IMR-90 (cell line): Measurements from ENCODE around the gene AP3M1.

Experiments used
- CTCF ChIP-seq: conservative IDR thresholded peaks from 2 replicates; pipeline ENCODE4 v1.5.1; 2012; ENCODE audit warnings: mild to moderate bottlenecking, low read depth, low read length, improper control_type of control experiment
- POLR2A ChIP-seq: IDR thresholded peaks from 2 replicates; pipeline ENCODE4 v1.6.1; 2012; ENCODE audit warnings: mild to moderate bottlenecking, low read depth, low read length

GRCh38 chr10:74111799-74112198 is 38.8 kb downstream of the AP3M1 start:
- no peak for TF ChIP-seq CTCF
- no peak for TF ChIP-seq POLR2A
